ENCODE results near the gene HSD11B1L.
"Not testable (repeated sequence)": the region's sequence is repeated elsewhere in the genome, so short reads cannot be mapped to it uniquely, and the experiment has no call there.

The HSD11B1L gene

DNA sequence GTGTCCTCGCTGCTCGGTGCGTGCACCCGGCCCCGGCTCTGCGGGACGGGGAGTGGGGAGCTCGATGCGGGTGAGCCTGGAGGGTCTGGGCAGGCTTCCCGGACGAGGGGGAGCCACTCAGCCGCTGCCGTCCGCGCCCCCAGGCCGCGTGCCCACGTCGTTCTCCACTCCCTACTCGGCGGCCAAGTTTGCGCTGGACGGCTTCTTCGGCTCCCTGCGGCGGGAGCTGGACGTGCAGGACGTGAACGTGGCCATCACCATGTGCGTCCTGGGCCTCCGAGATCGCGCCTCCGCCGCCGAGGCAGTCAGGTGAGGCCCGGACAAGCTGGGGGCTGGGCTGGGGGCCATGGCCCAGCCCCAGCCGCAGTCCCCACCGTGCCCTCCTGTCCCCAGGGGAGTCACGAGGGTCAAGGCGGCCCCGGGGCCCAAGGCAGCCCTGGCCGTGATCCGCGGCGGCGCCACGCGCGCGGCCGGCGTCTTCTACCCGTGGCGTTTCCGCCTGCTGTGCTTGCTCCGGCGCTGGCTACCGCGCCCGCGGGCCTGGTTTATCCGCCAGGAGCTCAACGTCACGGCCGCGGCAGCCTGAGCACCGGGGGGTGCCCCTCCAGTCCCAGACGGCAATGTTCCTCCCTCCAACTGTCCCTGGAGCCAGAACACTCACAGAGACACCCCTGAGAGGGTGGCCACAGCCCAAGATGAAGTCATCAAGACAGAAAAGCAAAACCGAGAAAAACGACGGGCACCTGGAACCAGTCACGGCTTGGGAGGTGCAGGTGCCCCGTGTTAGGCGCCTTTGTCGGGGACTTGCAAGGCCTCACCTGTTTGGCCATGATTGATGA is 6.8 kb downstream of the HSD11B1L start:
- no peak for DNase-seq (ENCODE audit: low read depth)

DNA sequence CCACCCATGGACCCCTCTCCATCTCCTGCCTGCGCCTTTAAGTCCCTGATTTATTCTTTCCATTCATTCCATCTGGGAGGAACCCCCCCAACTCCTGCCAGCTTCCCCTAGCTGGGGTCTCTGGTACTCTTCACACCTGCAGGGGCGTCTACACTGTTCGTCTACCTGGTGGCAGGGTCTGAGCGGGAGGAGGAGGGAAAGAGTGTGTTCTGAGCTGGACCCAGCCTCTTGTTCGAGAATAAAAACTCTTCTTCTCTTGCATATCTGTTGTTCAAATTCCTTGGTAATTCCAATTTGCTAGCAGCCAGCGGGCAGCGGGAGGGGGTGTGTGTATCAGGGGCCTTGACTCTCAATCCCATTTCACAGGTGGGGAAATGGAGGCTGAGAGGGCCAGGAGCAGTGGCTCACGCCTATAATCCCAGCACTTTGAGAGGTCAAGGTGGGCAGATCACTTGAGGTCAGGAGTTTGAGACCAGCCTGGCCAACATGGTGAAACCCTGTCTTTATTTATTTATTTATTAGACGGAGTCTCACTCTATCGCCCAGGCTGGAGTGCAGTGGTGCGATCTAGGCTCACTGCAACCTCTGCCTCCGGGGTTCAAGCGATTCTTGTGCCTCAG is 7.5 kb downstream of the HSD11B1L start:
- DNase-seq (ENCODE audit: low read depth) = not testable (repeated sequence)

DNA sequence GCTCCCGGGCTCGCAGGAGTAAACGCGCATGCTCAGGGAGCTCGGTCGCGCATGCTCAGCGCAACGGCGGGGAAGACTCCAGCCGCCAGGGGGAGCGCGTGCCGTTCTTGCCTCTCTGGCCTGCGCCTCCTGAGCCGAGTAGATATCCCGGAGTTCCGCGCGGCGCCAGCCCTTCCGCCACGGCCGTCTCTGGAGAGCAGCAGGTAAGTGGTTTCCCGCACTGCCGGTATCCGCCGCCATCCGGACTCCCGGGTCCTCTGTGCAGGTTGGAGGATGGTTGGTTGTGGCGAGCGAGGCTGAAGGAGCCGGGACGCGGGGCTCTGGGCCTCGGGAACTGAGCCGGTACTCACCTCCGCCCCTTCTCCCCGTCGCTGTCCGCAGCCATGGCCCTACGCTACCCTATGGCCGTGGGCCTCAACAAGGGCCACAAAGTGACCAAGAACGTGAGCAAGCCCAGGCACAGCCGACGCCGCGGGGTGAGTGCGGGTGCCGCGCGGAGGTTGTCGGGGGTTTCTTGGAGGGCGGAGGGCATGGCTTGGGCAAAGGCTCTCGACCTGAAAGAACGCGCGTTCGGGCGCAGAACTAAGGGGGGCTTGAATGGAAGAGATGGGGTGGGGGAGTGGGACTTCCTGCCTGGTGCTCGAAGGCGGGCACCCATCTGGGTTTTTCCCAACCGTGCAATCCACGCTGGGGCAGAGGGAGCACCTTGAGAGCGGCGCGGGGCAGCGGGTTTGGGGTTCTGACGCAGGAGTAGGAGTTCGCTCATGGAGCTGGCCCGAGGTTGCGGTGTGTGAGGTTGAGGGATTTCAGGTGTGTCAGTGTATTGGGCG is 9.5 kb downstream of the HSD11B1L start, which contains the start of gene RPL36:
Gene RPL36, plus strand, starts transcription at position 171 of the 830 bp plus-strand sequence. Its CDS starts 213 bp downstream, at position 384.
- peak; percentile 98 for DNase-seq (ENCODE audit: low read depth)

DNA sequence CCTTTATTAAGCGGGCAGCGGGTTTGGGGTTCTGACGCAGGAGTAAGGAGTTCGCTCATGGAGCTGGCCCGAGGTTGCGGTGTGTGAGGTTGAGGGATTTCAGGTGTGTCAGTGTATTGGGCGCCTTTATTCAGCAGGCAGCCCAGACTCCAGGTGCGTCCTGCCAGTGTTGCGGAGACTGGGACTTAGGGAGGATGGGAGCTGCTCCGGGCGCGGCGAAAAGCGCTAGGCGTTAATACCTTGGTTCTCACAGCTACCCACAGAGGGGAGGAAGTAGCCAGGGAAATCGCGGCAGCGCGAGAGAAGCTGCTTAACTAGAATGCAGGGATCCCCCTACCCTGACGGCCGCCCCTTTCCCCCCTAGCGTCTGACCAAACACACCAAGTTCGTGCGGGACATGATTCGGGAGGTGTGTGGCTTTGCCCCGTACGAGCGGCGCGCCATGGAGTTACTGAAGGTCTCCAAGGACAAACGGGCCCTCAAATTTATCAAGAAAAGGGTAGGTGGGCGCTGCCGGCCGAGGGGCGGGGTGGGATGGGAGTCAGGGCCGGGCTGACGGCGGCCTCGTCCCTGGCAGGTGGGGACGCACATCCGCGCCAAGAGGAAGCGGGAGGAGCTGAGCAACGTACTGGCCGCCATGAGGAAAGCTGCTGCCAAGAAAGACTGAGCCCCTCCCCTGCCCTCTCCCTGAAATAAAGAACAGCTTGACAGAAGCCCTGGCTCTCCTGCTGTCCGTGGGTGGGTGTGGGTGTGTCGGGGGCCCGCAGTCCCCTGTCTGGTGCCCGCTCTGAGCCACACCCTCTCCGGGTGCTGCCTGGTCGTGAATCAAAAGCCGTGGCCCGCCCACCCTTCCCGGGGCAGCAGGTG is 10.4 kb downstream of the HSD11B1L start:
- DNase-seq (ENCODE audit: low read depth) = peak; percentile 25

DNA sequence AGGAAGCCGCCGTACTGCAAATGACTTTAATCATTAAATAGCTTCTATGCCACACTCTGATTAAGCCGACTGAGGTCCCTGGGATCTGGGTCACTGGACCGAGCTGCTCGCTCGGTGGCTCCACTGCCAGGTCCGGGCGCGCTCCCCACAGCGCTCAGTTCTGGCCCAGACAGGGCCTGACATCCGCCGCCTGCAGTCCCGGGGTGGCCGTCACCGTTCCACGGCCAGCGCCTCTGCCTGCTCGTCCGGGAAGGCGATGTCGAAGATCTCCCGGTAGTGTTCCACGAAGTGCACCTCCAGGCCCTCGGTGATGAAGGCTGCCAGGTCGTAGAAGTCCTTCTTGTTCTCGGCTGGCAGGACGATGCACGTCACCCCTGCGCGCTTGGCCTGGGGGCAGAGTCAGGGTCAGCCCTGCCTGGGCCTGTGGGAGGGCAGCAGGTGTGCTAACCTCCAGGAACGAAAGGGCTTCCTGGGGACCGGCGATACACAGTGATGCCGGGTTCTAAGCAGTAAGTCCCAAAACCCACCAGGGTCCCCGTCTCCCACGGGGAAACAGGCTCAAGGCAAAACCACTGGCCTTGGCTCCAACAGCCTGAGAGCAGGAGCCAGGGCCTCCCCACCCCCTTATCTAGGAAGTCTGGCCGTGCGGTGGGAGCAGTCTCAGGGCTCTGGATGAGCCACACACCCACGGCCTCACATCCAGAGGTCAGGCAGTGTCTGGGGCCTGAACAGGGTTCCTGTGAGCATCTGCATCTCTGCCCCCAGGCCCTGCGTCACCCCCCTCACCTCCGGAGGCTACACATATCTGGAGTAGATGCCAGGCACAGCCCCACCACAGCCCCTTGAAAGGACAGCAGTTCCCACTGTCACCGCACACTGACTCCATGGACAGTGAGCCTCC is 11.2 kb downstream of the HSD11B1L start:
- no peak for DNase-seq (ENCODE audit: low read depth)

DNA sequence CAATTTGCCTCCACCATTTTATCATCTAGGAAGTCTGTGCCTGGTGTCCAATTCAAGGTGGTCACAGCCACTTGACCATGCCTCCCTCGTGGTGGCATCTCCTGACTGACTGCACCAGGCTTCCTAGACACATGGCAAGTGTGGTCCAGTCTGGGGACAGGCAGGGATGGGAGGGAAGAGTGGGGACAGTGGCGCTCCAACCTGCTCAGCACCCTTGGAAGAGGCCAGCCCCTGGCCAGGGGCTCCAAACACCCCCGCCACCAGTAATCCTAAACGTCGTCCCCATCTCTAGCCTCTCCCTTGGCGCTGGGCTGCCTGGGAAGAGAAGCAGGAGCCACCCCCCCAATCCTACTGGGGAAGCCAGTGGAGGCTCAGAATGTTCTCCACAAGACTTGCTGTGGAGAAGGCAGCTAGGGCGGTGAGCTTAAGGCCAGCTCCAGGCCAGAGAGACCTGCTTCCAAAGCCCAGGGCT is 11.9 kb downstream of the HSD11B1L start:
- no peak for DNase-seq (ENCODE audit: low read depth)

DNA sequence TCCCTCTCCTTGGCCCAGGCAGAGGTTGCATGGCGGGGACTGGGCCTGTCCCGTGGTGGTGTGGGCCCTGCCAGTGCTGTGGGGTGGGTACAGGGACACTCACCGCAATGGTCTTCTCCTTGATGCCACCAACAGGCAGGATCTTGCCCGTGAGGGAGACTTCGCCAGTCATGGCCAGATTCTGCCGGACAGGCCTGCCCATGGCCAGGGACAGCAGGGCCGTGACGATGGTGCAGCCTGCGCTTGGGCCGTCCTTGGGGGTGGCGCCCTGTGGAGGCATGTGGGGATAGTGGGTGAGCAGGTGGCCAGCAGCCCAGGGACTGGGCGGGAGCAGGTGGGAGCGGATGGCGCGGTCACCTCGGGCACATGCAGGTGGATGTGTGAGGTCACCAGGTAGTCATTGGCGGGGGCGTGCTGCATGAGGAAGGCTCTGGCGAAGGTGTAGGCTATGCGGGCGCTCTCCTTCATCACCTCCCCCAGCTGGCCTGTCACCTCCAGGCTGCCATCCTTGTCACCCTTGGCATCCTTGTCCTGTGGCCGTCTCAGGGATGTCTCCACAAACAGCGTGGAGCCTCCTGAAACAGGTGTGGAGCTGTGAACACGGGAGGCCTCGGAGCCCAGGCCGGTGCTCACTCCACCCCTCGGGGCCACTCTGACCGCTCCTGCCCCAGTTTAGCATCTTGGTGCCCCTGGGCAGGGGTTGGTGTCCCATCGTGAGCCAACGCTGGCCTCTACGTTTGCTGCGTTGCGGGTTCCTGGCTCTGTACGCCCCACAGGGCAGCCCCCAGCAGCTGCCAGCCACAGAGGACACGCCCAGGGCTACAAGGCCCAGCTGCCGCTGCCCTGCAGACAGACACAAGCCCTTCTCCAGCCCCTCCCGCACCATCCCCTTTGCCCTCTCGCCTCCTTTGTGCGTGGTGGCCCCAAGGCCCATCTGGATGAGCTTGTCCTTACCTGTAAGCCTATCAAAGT is 12.7 kb downstream of the HSD11B1L start:
- no peak for DNase-seq (ENCODE audit: low read depth)

DNA sequence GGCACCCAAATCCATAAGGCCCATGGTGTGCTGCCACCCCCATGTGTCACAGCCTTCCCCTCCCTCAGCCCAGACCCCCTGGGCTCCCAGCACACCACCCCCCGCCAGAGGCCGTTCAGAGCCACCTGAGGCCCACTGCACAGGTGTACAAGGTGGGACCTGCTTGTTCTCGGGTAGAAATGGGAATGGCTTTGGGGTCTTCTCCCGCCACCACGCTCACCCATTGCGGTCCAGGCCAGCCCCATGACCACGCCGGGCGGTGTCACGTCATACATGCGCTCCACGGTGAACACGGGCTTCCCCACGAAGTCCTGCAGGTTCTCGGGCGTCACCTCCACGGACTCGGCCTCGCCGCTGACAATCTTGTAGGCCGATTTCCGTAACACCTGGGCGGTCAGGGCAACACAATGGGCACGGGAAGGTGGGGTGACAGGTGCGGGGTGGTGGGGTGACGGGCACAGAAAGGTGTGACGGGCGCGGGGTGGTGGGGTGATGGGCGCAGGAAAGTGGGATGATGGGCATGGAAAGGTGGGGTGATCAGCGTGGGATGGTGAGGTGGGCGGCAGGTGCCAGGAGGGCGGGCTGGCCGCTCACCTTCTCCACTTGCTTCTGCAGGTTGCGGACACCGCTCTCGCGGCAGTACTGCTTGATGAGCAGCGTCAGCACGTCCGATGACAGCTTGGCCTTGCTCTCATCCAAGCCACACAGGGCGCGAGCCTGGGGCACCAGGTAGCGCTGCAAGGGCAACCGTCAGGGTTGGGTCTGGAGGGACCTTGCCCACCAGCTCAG is 13.5 kb downstream of the HSD11B1L start:
- no peak for DNase-seq (ENCODE audit: low read depth)

DNA sequence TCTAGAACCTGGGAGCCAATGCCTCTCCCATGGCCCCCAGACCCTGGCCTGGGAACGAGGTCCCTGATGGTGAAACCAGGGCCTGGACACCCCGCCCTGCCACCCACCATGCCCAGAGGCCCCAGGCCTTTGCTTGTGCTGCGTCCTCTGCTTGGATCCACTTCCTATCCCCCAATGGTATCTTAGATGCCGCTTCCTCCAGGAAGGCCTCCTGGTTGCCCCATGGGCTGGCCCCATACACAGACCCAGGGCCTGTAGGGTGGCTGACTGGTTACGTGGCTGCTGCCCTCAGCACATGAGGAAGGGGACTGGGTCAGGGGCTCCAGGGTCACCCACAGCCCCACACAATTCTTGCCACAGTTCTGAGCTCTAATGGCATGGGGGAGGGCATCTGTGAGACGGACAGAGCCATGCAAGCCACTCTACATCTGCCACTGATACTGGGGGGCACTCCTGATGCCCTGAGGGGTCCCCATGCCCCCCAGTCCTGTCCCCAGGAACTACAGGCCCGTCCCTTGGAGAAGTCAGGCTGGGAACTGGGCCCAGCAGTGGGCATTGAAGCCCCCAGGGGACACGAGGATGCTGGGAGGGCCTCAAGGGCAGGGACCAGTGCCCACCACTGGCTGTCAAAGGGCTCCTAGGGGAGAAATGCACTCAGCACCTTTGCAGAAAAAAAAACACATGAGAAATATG is 14.3 kb downstream of the HSD11B1L start:
- DNase-seq (ENCODE audit: low read depth) = no peak

DNA sequence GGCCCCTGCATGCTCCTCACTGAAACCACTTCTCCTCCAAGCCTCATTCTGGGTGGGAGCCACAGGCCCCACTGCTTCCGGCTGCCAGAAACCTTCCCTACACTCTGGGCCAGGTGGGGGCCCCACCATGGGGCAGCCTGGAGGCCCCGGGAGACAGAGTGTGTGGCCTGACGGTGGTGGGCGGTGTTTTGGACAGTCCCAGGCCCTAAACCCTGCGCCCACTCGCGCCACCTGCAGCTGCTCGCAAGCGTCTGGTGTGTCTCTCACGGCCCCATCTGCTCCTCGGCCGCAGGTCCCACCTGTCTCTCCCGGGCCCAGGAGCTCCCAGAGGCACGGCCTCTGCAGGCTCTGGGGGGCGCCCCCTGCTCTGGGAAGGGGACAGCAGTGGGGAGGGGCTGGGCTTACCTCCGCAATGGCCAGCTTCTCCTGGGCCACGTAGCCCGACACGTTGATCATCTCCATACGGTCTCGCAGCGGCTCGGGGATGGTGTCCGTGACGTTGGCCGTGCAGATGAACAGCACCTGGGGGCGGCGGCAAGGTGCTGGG is 14.9 kb downstream of the HSD11B1L start:
- DNase-seq (ENCODE audit: low read depth) = no peak

DNA sequence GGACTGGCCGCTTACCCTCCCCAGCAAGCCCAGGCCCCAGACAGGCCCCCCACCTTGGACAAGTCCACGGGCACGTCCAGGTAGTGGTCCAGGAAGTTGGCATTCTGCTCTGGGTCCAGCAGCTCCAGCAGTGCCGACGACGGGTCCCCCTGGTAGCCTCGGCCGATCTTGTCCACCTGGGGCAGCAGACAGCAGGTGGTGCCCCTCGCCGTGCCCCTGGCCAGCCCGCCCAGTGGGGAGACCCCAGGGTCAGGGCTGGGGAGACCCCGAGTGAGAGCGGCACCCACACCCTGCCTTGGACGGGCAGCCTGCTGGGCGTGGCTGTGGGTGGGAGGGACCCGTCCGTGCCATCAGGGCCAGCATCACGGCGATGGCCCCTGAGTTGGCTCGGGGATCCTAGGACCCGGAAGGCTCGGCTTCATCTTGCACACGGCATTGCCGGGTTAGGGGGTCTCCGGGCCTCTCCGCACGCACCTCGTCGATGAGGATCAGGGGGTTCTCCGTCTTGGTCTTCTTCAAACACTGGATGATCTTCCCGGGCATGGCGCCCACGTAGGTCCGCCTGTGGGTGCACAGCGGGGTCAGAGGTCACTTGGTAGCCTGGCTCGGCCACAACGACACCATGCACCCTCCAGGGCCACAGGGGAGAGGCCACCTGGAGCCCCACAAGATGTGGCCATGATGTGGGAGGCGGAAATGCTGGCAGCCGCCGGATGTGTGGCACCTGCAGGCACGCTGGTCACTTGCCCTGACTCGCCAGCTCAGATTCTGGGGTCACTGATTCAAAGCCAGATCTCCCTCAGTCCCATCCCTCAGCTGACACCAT is 15.6 kb downstream of the HSD11B1L start:
- DNase-seq (ENCODE audit: low read depth) = no peak

DNA sequence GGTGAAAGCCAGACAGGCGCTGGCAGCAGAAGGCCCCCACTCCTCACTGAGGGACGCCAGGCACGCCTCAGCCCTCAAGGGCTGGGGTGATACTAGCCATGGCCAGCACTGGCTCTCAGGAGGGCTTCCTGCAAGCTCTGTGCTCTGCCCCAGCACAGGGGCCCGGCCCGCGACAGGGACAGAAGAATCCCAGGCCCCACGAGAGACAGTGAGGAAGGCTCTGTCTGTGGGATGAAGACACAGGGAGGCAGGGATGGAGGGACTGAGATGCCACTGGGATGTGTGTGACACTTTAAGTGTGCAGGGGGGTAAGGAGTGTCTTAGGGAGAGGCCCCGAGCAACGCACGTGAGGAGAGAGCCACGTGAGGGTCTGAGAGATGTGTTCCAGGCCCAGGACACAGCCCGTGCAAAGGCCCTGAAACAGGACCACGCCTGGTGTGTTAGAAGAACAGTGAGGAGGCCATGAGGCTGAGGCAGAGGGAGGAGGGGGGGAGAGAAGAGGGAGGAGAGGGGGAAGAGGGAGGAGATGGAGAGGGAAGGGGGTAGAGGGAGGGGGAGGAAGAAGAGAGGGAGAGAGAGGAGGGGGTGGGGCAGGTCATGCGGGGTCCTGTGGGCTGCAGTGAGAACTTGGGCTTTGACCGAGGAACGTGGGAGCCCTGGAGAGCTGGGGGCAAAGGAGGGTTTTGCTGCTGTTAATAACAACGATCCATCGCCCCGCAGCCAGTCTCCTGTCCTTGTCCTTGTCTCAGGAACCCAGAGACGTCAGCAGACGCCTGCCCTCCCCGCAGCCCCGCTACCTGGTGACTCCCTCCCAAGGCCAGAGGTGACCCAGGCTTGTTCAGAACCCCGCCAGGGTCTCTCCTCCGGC is 16.4 kb downstream of the HSD11B1L start:
- no peak for DNase-seq (ENCODE audit: low read depth)

DNA sequence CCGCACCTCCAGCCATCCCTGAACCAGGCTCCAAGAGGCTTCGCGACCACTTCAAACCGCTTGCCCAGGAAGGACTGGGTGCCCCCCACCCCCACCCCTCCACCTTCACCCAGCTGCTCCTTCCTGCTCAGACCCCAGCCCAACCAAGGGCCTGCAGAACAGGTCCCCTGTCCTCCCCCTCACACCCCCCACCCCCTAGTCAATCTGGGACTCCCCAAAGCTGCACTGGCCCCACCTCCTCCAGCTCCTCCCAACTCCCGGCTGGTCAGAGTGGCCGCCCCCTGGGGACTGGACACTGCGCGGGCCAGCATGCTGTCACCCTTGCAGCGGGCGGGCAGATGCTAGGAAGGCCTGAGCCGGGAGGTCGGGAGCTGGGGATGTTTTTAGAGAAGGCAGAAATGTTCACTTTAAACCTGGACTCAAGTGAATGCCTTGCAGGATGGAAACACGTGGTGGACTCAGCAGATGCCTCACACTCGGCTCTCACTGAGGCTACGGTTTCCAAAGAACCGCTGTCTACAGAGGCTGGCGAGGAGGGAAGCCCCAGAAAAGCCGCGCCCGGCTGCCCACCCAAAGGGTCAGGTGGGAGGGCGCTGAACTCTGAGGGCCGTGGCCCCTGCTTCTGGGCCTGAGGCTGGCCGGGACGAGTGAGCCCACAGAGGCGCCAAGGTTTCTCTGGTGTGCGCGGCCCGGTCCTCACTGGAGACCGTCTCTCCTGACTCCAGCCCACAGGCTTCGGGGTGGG is 17.2 kb downstream of the HSD11B1L start:
- DNase-seq (ENCODE audit: low read depth) = no peak

DNA sequence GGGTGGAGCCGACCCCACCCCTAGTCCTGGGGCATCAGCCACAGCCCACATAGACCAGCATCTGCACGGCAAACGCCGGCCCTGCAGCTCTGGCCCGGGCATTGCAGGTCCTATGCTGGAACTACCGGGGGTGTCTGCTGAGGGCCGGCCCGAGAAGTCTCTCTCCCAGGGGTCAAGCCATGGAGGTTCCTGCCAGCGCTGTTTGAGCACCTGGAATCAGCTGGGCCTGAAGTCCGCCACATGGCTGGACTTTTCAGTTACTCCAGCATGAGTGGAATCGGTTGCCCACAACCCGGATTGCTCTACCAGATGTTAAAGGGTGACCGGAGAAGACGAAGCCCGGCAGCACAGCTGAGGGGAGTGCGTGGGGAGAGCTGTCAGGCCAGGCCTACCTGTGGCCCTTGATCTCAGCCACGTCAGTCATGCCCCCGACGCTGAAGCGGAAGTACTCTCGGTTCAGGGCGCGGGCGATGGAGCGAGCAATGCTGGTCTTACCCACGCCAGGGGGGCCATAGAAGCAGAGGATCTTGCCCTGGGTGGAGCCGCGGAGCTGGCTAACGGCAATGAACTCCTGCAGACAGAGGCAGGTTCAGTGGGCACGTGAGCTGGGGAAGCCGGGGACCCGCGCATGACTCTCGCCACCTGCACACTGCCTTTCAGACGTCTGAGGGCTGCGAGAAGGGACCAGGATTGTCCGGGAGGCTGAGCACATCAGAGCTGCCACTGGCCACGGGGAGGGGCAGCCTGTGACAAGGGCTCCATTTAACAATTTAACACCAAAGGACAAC is 18.0 kb downstream of the HSD11B1L start:
- no peak for DNase-seq (ENCODE audit: low read depth)

Measured in stimulated activated CD8-positive, alpha-beta memory T cell treated with anti-CD3 and anti-CD28 coated beads, Interleukin-7, amount 100 ng/mL, for 24 hours (primary cell).